Epithelial cell of alveolus of lung (primary cell): ENCODE measurements around the gene OR2T27. TPM values are rescaled to one million over a fixed set of nuclear protein-coding genes. Genes with fewer than 3 reads are reported as not detected.

Experiments used
- total RNA-seq: library from RNA; depleted of rRNA; stranded (reverse); fragments of >200 nt; gene quantifications from 2 replicates; pipeline ENCODE4 v1.2.1, GENCODE V29; 2015

The OR2T27 gene
- total RNA-seq, result not detected in 2 replicates

GRCh38 chr1:248655354-248655753 is at the start of gene OR2T27:
OR2T27 (minus strand) TSS chr1:248655528; CDS start chr1:248650884, 4,644 bp downstream.

GRCh38 chr1:248702714-248703113 is 47.4 kb upstream of the OR2T27 start, which contains the start of gene OR14I1:
OR14I1 (minus strand) TSS chr1:248702766.

GRCh38 chr1:248645178-248645577 is 10.2 kb downstream of the OR2T27 start, which contains the start of gene OR2T35:
OR2T35 (minus strand) TSS chr1:248645278; CDS start chr1:248639258, 6,020 bp downstream.

GRCh38 chr1:248634991-248635390 is 20.3 kb downstream of the OR2T27 start, which contains the start of gene OR2T11:
OR2T11 (minus strand) TSS chr1:248635091; CDS start chr1:248627128, 7,963 bp downstream.

Other genes starting within 250 kb of the OR2T27 start
- gene OR2T2, start 209.9 kb downstream of the OR2T27 start, total RNA-seq, result not detected in 2 replicates
- gene OR2T3, start 182.2 kb downstream of the OR2T27 start, total RNA-seq, result not detected in 2 replicates
- not detected in 2 replicates for gene OR2T5, start 166.9 kb downstream of the OR2T27 start, total RNA-seq
- gene OR2G6, start 147.5 kb downstream of the OR2T27 start, total RNA-seq, result not detected in 2 replicates
- not detected in 2 replicates for gene OR2T29, start 92.8 kb downstream of the OR2T27 start, total RNA-seq
- gene OR2T34, start 80.8 kb downstream of the OR2T27 start, total RNA-seq, result not detected in 2 replicates
- not detected in 2 replicates for gene OR2T10, start 57.8 kb downstream of the OR2T27 start, total RNA-seq
- not detected in 2 replicates for gene OR2T11, start 20.4 kb downstream of the OR2T27 start, total RNA-seq
- gene OR2T35, start 10.2 kb downstream of the OR2T27 start, total RNA-seq, result not detected in 2 replicates
- not detected in 2 replicates for gene OR14I1, start 47.2 kb upstream of the OR2T27 start, total RNA-seq
- not detected in 2 replicates for gene LYPD8, start 100.2 kb upstream of the OR2T27 start, total RNA-seq
- gene SH3BP5L, start 170.4 kb upstream of the OR2T27 start, total RNA-seq, result 18.5 and 26.3 TPM in 2 replicates
- 22.2 and 23.7 TPM in 2 replicates for gene ZNF672, start 182.7 kb upstream of the OR2T27 start, total RNA-seq
- gene ZNF692, start 203.6 kb upstream of the OR2T27 start, total RNA-seq, result 5.2 and 10.8 TPM in 2 replicates